GM12874 (cell line): ENCODE measurements around the gene FLAD1.

Experiments used
- TF ChIP-seq, protein P1 (sequence below): IDR thresholded peaks from 2 replicates; pipeline ENCODE4 v1.5.1; 2011; ENCODE audit warnings: low read depth, mild to moderate bottlenecking, control low read depth, low read length, moderate library complexity; ENCODE audit not compliant: insufficient read depth

Gene FLAD1

DNA sequence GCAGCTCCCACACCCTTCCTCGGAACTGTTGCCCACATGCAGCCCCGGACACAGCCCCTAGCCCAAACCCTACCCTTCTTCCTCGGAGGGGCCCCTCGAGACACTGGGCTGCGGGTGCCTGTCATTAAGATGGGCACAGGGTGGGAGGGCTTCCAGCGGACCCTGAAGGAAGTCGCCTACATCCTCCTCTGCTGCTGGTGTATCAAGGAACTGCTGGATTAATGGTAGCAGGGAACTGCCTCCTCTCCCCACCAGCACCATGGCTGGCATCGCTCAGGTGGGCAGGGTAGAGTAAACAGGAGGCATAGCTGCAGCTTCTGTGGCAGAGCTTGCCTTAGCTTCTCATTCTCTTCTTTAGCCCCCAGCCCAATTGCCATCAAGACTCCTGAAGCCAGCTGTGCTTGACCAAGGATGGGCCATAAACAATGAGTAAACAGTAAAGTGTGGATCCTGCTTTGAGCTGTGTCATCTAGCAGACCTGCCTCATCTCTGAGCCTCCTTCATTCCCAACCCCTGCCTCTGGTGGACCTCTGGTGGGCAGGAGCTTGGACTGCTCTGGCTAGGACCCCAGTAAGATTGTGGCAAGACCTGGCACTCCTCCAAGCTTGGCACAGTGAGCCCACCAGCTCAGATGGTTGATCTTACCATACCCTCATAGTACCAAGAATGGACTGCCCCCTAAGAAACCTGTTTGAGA is 10.6 kb downstream of the FLAD1 start, which contains the start of gene LENEP:
LENEP (plus strand) TSS at position 15 of the 697 bp plus-strand sequence; CDS start at position 37, 22 bp downstream.
- TF ChIP-seq, protein P1, sequence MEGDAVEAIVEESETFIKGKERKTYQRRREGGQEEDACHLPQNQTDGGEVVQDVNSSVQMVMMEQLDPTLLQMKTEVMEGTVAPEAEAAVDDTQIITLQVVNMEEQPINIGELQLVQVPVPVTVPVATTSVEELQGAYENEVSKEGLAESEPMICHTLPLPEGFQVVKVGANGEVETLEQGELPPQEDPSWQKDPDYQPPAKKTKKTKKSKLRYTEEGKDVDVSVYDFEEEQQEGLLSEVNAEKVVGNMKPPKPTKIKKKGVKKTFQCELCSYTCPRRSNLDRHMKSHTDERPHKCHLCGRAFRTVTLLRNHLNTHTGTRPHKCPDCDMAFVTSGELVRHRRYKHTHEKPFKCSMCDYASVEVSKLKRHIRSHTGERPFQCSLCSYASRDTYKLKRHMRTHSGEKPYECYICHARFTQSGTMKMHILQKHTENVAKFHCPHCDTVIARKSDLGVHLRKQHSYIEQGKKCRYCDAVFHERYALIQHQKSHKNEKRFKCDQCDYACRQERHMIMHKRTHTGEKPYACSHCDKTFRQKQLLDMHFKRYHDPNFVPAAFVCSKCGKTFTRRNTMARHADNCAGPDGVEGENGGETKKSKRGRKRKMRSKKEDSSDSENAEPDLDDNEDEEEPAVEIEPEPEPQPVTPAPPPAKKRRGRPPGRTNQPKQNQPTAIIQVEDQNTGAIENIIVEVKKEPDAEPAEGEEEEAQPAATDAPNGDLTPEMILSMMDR = no peak

DNA sequence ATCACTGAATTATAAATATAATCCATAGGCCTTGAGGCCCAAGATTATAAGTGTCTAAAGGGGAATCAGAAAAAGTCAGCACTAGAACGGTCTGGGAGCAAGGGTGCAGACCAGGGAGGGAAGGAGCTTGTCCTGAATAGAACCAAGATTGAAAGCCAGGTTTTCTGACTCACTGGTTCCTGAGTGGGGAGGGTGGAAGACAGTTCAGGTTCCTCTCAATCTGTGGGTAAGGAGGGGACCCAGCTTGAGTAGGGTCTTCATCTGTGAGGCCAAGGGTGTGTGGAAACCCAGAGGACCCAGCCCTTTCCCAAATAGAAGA is 11.1 kb downstream of the FLAD1 start:
- TF ChIP-seq, protein P1 = no peak

DNA sequence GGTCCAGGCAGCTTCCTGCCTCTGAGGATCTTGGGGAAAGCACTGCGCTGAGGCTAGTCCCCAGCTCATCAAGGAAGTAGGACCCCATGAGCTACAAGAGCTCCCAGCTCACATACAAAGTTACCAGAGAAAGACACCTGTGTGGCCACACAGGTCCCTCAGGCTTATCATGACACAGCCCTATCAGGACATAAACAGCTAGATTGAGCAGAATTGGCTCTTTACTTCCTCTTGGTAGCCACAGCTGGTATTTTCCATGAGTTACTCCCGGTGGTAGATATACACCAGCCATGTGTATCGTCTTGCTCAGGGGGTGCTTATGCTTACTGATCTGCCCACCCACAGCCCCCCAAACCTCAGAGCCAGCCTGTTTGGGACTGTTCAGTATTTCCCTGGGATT is 11.4 kb downstream of the FLAD1 start:
- TF ChIP-seq, protein P1 = no peak

DNA sequence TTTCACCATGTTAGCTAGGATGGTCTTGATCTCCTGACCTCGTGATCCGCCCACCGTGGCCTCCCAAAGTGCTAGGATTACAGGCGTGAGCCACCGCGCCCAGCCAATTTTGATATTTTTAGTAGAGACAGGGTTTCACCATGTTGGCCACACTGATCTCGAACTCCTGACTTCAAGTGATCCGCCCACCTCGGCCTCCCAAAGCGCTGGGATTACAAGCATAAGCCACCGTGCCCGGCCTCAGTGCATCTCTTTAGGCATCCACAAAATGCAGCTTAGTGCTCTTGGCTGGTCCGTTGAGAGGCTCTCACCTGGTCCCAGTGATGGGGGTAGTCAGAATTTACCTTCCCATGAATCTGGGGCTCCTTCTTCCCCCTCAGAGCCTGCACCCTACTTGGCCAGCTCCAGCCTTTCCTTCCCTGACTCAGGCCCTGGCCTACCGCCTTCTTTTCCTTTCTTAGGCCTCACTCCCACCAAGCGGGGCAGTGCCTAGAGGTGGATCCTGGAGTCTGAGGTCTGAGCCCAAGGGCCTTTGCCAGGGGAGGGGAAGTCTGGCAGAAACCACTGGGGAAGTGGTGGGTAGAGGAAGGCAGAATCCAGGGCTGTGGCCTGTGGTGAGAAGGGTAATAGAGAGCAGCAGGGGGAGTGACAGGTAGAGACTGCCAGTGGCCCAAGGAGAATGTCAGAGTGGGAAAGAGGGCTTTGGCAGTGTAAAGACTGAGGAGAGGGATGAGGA is 14.0 kb downstream of the FLAD1 start:
- TF ChIP-seq, protein P1 = no peak

DNA sequence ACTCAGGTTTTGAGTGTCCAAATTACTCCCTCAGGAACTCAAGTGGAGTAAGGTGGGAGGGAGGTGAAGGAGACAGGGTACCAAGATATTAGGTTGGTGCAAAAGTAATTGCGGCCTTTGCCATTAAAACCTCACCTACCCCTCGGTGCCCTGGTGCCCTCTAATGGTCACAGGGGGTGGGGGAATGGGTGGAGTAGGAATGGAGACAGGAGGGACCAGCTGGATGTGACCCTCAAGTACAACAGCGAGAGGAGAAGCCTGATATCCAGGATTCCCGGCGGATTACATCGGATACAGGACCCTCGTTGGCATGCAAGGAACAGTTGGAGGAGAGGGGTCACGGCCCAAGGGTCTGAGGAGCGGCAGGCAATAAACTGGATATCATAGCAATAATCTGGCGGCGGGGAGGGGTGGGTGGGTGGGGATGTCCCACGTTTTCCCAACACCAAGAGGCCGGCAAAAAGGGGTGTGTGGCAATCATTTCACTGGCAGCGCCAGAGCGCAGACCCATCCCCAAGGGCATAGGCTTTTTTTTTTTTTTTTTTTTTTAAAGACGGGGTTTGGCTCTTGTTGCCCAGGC is 15.1 kb downstream of the FLAD1 start:
- TF ChIP-seq, protein P1 = 0 out of 2 replicates have a peak, but pooled peaks have one; percentile 24

DNA sequence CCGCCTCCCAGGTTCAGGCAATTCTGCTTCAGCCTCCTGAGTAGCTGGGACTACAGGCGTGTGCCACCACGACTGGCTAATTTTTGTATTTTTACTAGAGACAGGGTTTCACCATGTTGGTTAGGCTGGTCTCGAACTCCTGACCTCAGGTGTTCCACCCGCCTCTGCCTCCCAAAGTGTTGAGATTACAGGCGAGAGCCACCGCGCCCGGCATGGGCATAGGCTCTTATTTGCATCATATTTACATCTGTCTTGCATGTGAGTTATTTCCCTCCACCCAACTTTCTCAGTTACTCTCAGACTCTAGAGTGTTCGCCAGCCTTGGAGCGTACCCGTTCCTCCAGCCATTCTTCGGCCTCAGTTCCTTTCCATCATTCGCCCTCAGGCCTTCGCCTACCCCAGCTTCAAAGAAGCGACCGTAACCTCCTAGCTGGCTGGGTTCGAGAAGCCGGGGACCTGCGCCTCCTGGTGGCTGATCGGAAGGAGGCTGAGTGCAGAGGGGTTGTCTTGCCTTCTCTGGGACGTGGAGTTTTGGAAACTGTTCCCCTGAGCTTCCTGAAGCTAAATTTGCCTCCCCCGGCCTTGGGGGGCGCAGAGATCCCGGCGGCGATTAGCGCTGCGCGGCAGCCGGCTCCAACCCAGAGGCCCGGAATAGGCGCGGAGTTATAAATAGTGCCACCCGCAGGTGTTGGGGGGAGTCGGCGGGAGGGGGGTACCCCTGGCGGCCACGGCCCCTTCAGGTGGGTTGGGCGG is 15.8 kb downstream of the FLAD1 start:
- TF ChIP-seq, protein P1 = peak; percentile 96
